Adipose tissue (tissue), 3 donors: ENCODE data around the gene PLPPR2. TPM values are rescaled to one million over a fixed set of nuclear protein-coding genes. Genes with fewer than 3 reads are reported as not detected.
"Not testable (repeated sequence)": the region's sequence is repeated elsewhere in the genome, so short reads cannot be mapped to it uniquely, and the experiment has no call there.

Experiments used
- H3K27ac ChIP-seq: one replicate; pipeline ENCODE4 v1.5.1; 2013; ENCODE audit warnings: low read depth, low read length
- WGBS, 3 donors: extraction: QIAGEN DNeasy Blood & Tissue Kit; methylation state at CpG; one replicate each; pipeline ENCODE4 v1.1.7; 2013; 5-methylcytosine and 5-hydroxymethylcytosine counted together
- polyA plus RNA-seq, 3 donors: library from polyadenylated mRNA; stranded (reverse); fragments of 200-250 nt; gene quantifications; one replicate each; pipeline ENCODE4 v1.2.3, GENCODE V29; 2013
- donor health status: healthy with polysubstance abuse.
- donor health status: Bipolar disorder and iron deficiency.
- donor health status: healthy.

The PLPPR2 gene
- polyA plus RNA-seq, 3 donors: 5.9 to 18.3 (median 17.9) TPM

DNA sequence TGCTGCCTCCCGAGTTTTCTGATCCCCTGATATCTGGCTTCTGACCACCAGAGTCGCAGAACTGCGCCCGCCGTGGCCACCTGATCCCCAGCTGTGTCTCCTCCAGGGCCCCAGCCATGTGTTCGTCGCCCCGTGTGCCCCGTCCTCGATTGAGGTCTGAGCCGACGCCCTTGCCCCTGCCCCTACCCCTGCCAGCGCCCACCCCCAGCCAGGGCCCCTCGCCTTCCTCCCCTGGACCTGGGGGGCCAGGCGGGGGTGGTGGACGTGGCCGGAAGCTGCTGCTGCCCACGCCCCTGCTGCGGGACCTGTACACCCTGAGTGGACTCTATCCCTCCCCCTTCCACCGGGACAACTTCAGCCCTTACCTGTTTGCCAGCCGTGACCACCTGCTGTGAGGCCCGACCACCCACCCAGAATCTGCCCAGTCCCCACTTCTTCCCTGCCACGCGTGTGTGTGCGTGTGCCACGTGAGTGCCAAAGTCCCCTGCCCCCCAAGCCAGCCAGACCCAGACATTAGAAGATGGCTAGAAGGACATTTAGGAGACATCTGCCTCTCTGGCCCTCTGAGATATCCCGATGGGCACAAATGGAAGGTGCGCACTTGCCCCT lies 9.2 kb downstream of the PLPPR2 start:
- WGBS, 3 donors: 92 to 94% (median 93%) methylated on average over 24 to 28 of the region's 28 CpGs
- H3K27ac ChIP-seq: no peak overlapping the region

DNA sequence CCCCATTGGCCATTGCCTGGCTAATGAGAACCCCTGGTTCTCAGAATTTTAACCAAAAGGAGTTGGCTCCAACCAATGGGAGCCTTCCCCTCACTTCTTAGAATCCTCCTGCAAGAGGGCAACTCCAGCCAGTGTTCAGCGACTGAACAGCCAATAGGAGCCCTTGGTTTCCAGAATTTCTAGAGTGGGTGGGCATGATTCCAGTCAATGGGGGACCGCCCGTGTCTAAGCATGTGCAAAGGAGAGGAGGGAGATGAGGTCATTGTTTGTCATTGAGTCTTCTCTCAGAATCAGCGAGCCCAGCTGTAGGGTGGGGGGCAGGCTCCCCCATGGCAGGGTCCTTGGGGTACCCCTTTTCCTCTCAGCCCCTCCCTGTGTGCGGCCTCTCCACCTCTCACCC lies 9.7 kb downstream of the PLPPR2 start:
- no peak overlapping the region for H3K27ac ChIP-seq
- WGBS, 3 donors: 70 to 83% (median 77%) methylated on average over 3 to 5 of the region's 5 CpGs

DNA sequence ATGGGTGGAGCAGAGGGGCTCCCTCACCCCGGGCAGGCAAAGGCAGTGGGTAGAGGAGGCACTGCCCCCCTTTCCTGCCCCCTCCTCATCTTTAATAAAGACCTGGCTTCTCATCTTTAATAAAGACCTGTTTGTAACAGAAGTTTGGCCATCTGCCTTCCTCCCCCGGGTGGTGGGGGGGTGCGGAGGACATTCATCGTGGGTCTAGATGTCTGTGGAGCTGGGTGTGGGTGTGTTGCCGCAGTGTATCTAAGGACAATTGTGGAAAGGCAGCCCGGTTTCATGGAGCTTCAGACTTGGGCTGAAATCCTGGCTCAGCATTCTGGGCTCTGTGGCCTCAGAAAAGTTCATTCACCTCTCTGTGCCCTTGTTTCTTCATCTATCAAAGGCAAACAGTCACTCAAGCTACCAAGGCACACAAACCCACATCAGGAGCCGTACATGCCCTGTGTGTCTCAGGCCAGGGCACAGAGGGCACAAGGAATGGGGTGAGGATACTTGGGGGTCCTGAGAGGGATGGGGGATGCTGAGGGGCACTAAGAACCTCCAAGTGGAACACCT lies 10.4 kb downstream of the PLPPR2 start:
- 63 to 76% (median 75%) methylated on average over 7 of the region's 7 CpGs for WGBS, 3 donors
- no peak overlapping the region for H3K27ac ChIP-seq

DNA sequence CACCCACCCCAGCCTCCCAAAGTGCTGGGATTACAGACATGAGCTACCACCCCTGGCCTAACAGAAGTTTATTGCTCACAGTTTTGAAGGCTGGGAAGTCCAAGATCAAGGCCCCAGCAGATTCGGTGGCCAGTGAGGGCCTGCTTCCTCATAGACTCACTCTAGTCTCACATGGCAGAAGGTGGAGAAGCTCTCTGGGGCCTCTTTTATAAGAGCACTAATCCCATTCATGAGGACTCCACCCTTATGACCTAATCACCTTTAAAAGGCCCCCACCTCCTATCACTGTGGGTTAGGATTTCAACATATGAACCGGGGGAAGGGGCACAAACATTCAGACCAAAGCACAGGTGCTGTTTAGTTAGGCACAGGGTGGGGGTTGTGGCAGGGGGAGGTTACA lies 12.3 kb downstream of the PLPPR2 start:
- WGBS, 3 donors: 67 to 83% (median 81%) methylated on average over 2 of the region's 2 CpGs
- no peak overlapping the region for H3K27ac ChIP-seq

DNA sequence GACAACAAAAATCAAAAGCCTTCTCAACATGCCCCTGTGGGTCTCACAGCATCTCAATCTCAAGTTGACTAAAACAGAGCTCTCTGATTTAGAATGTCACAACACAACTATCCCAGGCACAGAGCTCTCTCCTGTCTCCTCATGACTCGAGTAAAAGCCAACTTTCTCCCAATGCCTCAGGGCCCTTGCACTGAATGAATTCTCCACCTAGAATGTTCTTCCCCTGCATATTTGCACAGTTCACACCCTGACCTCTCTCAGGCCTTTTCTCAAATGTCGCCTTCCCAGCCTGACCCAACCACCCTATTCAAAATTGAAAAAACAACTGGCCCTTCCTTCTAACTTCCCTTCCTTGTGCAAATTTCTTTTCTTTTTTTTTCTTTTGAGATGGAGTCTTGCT lies 15.5 kb downstream of the PLPPR2 start:
- no peak overlapping the region for H3K27ac ChIP-seq
- 88 to 100% (median 94%) methylated on average over 2 of the region's 2 CpGs for WGBS, 3 donors

DNA sequence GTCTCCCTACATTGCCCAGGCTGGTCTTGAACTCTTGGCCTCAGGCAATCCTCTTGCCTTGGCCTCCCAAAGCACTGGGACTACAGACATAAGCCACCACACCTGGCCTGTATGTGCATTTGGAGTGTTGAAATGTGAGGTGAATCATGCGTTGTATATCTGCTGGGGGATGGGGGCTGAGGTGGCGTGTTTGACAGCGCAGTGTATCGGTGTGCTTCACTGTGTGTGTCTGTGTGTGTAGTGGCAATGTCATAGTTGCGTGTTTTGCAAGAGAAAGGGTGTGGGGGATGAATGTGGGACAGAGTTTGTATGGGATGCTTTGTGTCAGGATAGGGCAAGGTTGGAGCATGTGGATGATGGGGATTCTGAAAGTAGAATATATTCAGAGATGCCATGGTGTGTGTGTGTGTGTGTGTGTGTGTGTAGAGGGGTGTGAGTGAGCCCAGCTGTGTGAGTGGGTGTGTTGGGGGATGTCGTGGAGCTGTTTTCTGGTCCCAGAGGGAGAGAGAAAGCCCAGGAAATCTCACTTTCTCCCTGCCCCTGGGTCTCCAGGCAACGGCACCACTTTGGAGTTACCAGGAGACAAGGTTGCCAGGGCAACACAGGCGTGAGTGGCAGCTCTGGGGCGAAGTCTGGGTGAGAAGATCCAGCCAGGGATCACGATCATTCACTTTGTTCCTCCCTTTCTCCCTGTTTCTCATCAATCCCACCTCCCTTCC lies 18.1 kb downstream of the PLPPR2 start:
- no peak overlapping the region for H3K27ac ChIP-seq
- WGBS, 3 donors: 48 to 55% (median 55%) methylated on average over 10 of the region's 10 CpGs

DNA sequence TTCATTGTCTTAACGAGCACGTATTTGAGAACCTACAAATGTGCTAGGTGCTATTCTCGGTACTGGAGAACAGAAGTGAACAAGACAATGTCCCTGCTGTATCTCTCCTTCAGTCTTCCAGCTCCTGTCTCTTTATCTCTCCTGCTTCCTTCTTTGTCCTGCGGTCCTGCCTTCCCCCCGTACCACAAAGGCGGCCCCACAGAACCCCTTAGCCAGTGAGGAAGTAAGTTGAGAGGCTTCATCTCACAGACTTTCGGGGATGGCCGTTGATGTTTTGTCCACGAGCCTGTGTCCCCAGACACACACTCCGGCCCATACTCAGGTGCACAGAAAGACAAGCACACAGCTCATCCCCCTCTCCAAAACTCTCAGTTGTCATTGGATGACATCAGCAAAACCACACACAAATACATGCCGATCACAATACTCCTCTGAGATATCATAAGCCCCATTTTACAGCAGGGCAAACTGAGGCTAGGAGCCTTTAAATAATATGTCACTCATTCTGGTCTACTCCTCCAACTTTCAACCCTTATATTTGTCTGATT lies 18.7 kb downstream of the PLPPR2 start:
- WGBS, 3 donors: 33 to 38% (median 36%) methylated on average over 11 of the region's 11 CpGs
- no peak overlapping the region for H3K27ac ChIP-seq

DNA sequence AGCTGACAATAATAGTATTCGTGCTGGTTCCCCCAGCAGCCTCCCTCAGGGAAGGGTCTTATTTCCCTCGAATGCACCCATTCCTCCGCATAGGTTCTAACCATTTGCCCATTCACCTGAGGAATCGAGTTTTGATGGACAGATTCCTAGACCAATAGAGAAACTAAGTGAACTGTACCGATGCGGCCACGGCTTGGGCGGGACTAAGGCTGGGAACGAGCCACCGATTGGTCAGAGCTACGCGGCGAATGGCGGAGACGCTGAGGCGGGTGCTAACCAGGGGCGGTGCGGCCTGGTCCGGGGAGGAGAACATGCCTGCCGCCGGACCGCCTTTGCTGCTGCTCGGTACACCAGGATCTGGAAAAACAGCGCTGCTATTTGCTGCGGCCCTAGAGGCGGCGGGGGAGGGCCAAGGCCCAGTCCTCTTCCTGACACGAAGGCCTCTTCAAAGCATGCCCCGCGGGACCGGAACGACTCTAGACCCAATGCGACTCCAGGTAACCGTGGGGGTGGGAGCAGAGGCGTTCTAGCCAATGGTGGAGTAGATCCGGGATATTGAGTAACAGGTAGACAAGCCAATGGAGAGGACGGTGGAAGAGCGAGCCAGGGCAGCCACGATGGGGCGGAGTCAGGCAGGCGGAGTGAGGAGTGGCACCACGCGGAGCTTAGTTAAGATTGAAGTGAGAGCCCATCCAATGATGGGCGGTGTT lies 19.4 kb downstream of the PLPPR2 start, which contains the start of gene SWSAP1:
TSS of gene SWSAP1 (plus strand) at position 234 of the 710 bp plus-strand sequence. CDS start at position 249, 15 bp downstream.
- WGBS, 3 donors: 0 to 1% (median 1%) methylated on average over 44 of the region's 44 CpGs

DNA sequence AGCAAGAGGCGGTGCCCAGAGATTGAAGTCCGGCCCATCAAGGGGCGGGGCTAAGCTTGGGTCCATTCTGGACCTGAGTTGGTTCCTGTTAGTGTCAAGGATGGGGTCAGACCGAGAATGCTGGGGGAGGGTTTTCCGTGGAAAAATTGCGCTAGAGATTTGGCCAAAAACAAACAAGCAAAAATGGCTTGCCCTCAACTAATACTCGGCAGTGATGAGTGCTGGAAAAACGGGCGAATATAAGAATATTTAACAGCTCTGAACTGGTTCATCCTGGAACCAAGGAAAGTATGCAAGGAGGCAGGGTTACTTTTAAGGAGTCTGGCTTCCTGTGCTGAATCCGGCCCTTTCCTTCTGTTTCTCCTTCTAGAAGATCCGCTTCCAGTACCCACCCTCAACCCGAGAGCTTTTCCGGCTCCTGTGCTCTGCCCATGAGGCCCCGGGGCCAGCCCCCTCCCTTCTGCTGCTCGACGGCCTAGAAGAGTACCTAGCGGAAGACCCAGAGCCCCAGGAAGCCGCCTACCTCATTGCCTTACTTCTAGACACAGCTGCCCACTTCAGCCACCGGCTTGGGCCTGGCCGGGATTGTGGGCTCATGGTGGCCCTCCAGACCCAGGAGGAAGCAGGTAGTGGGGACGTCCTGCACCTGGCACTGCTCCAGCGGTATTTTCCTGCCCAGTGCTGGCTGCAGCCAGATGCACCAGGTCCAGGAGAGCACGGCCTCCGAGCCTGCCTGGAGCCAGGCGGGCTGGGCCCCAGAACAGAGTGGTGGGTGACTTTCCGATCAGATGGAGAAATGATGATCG lies 20.1 kb downstream of the PLPPR2 start:
- peak overlapping the region; percentile 79 for H3K27ac ChIP-seq
- 5 to 15% (median 5%) methylated on average over 27 of the region's 27 CpGs for WGBS, 3 donors

More for the DNA sequence above, 19.4 kb downstream of the PLPPR2 start, which contains the start of gene SWSAP1:
- peak within 1 kb of the TSS; percentile 79 for H3K27ac ChIP-seq

DNA sequence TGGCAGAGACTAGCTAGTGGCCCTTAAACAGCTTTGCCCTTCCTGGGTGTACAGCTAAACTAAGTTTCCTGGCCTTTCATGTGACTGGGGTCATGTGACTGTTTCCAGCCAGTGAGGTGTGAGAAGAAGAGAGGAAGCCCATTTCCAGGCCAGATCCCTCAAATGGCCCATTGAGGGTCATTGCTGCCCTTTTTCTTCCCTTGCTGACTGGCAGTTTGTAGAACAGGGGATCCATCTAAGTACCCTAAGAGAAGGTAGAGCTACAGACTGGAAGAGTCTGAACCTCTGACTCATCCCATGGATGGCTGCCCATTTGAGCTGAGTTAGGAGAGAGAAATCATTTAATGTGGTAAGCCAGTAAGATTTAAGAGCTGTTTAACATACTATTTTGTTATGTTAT lies 22.0 kb downstream of the PLPPR2 start:
- H3K27ac ChIP-seq: no peak overlapping the region

DNA sequence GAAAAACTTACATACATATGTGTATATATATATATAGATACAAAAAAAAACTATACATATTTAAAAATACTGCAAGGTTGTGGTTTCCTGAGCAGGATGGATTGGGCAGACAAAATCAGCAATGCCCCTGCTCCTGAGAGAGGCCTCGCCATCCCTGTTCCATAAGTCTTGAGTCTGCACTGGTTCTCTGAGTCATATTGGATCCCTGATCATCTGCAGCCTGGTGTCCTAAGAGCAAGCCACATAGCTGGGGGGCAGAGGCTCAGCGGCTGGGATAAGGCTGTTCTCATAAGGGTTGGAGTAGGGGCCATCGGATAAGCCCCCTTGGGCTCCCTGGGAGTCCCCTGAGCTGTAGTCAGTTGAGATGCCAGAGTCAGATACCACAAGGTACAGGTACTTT lies 22.5 kb downstream of the PLPPR2 start:
- WGBS, 3 donors: 91 to 96% (median 92%) methylated on average over 3 of the region's 3 CpGs
- H3K27ac ChIP-seq: no peak overlapping the region

DNA sequence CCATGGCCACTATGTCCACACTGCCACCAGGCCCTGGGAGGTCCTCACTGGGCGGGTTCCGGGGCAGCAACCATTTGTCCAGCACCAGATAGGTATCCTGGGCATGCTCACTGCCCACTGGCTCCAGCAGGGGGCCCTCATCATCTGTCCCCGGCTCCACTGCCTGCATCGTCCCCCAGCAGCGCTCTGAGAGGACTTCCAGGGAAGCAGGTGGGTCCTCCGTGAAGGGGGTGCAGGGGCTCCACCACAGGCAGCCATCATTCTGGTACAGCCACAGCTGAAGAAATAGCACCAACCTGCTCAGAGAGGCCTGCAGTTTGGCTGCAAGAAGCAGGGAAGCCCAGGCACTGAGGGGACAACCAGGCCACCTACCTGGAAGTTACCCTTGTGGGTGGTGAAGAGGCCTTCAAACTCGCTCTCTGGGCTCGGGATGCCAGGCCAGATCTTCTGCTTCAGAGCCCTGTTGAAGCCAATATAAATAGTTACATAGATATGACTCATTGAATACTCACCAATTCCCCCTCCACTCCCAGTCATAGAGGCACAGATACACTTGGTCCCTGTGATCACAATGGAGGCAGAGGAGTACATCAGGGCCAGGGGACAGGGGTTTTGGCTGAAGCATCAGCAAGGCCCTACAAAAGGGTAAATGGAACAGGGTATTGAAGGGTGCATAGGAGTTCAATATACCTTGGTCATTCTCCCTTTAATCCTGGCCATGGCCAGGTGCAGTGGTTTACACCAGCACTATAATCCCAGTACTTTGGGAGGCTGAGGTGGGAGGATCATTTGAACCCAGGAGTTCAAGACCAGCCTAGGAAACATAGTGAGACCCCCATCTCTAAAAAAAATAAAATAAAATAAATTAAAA lies 23.3 kb downstream of the PLPPR2 start:
- 46 to 55% (median 52%) methylated on average over 8 of the region's 8 CpGs for WGBS, 3 donors
- no peak overlapping the region for H3K27ac ChIP-seq

DNA sequence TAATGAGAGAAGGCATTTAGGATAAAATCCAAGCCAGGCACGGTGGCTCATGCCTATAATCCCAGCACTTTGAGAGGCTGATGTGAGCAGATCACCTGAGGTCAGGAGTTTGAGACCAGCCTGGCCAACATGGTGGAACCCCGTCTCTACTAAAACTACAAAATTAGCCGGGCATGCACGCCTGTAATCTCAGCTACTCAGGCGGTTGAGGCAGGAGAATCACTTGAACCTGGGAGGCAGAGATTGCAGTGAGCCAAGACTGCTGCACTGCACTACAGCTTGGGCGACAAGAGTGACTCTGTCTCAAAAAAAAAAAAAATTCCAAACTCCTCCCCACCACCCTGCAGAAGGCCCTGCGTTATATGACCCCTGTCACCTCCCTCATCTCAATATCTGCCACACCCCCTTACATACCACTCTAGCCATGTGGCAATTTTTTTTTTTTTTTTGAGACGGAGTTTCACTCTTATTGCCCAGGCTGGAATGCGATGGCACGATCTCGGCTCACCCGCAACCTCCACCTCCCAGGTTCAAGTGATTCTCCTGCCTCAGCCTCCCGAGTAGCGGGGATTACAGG lies 24.1 kb downstream of the PLPPR2 start:
- not testable (repeated sequence) for H3K27ac ChIP-seq
- WGBS, 3 donors: 86 to 93% (median 89%) methylated on average over 14 of the region's 14 CpGs

DNA sequence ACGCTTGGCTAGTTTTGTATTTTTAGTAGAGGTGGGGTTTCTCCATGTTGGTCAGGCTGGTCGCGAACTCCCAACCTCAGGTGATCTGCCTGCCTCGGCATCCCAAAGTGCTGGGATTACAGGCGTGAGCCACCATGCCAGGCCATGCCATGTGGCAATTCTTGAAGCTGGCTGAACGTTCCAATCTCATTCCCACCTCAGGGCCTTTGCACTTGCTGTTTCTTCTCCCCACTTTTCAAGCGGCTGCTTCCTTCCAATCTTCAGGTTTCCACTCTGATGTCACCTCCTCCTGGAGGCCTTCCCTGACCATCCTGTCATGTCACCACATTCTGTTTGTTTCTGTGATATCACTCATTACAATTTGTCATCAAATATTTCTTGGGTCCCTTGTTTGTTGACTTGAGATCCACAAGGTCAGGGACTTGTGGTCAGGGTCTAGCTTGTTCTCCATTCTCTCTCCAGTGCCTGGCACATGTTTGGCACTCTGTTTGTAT lies 24.7 kb downstream of the PLPPR2 start:
- 94 to 95% (median 94%) methylated on average over 7 of the region's 7 CpGs for WGBS, 3 donors

DNA sequence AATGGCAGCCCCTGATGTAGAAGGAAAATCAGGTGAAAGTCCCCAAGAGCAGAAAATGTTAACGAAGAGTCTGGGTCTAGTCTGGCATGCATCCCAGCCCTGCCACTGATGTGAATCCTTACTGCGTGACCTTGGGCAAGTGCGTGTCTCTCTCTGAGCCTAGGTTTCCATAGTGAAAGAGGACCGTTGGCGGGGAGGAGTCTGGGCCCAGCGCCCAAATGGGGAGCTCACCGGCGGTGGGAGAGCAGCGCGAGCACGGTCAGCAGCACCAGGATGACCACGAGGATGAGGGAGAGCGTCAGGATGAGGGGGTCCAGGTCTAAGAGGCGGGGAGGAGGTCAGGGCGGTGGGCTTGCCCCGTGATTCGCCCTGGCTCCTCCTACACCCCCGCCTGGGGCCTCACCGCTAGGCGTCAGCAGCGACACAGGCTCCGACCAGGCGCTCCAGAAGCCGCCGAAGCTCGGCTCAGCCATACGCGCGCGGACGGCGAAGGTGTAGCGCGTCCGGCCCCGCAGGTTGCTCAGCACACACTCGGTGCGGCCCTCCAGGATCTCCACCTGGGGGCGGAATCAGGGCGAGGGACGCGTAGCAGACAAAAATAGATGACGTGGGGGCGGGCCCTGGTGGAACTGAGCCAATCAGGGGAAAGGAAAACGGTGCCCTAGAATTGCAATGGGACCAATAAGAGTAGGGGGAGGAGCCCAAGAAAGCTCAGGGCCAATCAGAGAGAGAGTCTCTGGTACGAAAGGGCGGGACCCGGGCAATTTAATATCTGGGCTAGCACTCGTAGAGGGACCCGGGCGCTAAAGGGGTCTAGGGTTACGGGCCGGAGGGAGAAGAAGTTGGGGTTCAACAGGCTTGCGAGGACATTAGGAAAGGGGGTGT lies 25.7 kb downstream of the PLPPR2 start:
- WGBS, 3 donors: 1% methylated on average over 53 to 54 of the region's 54 CpGs

More for the DNA sequence above, 24.7 kb downstream of the PLPPR2 start:
- no peak overlapping the region for H3K27ac ChIP-seq

More for the DNA sequence above, 25.7 kb downstream of the PLPPR2 start:
- no peak overlapping the region for H3K27ac ChIP-seq
